IMR-90 (cell line): ENCODE measurements around the gene CASQ1. TPM values are rescaled to one million over a fixed set of nuclear protein-coding genes. Genes with fewer than 3 reads are reported as not detected.

Experiments
- ATAC-seq: fragments of 200-7000 bp; cut with Tn5 transposase; 2 replicates; pipeline ENCODE4 v1.9.1; 2020; ENCODE audit warnings: low read depth, mild to moderate bottlenecking, moderate library complexity
- BruUV-seq: library from RNA; stranded (reverse); fragments of 400-500 nt; replicated peaks from 2 replicates; lab custom pipeline; 2021; lab: Mats Ljungman, UMichigan
- CTCF ChIA-PET: fragments of 300-600 bp; formaldehyde crosslinking; extraction: SDS; loops from one replicate; lab custom pipeline; 2021; ENCODE audit warnings: antibody characterized with exemption; lab: Yijun Ruan, JAX
- POLR2A ChIA-PET: fragments of 300-600 bp; sonication (Branson Sonifier 250); formaldehyde crosslinking; loops from one replicate; lab custom pipeline; 2022; ENCODE audit warnings: antibody characterized with exemption; ENCODE audit not compliant: unreplicated experiment; lab: Charles Lee
- DNase-seq: peaks from one replicate; pipeline ENCODE4 v3.0.0; 2013
- H2AFZ ChIP-seq: replicated peaks from 2 replicates; pipeline ENCODE3; 2013; ENCODE audit warnings: low read length, mild to moderate bottlenecking; ENCODE audit not compliant: poor library complexity
- H2AK5ac ChIP-seq: 2 replicates; pipeline ENCODE4 v1.6.1; 2013; ENCODE audit warnings: low read depth, low read length, inconsistent platforms
- H2AK9ac ChIP-seq: replicated peaks from 2 replicates; pipeline ENCODE3; 2013; ENCODE audit warnings: mild to moderate bottlenecking, low read depth, low read length, moderate library complexity; ENCODE audit not compliant: poor library complexity
- H2BK120ac ChIP-seq: 2 replicates; pipeline ENCODE4 v1.6.1; 2013; ENCODE audit warnings: low read depth, low read length, inconsistent platforms
- H2BK15ac ChIP-seq: 3 replicates; pipeline ENCODE4 v1.6.1; 2013; ENCODE audit warnings: low read depth, low read length, inconsistent platforms
- H2BK20ac ChIP-seq: 2 replicates; pipeline ENCODE4 v1.6.1; 2013; ENCODE audit warnings: low read depth, mild to moderate bottlenecking, inconsistent platforms, low read length, moderate library complexity
- H2BK5ac ChIP-seq: 2 replicates; pipeline ENCODE4 v1.6.1; 2013; ENCODE audit warnings: mild to moderate bottlenecking, low read depth, low read length, inconsistent platforms; ENCODE audit not compliant: poor library complexity, severe bottlenecking
- H3K14ac ChIP-seq: replicated peaks from 2 replicates; pipeline ENCODE4 v1.6.1; 2013; ENCODE audit warnings: low read depth, low read length, inconsistent platforms
- H3K18ac ChIP-seq: 2 replicates; pipeline ENCODE4 v1.6.1; 2013; ENCODE audit warnings: low read depth, low read length, control low read depth
- H3K23ac ChIP-seq: 2 replicates; pipeline ENCODE4 v1.6.1; 2013; ENCODE audit warnings: low read depth, low read length, inconsistent platforms
- H3K27ac ChIP-seq: 2 replicates; pipeline ENCODE4 v1.5.1; 2013; ENCODE audit warnings: mild to moderate bottlenecking, control low read depth, low read length; ENCODE audit not compliant: insufficient read depth
- H3K27me3 ChIP-seq: 2 replicates; pipeline ENCODE4 v1.6.1; 2013; ENCODE audit warnings: low read length; ENCODE audit not compliant: control insufficient read depth, insufficient read depth
- H3K36me3 ChIP-seq: 2 replicates; pipeline ENCODE4 v1.6.1; 2013; ENCODE audit warnings: low read length, mixed read lengths; ENCODE audit not compliant: control insufficient read depth, insufficient read depth
- H3K4ac ChIP-seq: 2 replicates; pipeline ENCODE4 v1.6.1; 2013; ENCODE audit warnings: low read depth, low read length, inconsistent platforms
- H3K4me1 ChIP-seq: 2 replicates; pipeline ENCODE4 v1.6.1; 2013; ENCODE audit warnings: low read length, mixed read lengths; ENCODE audit not compliant: control insufficient read depth, insufficient read depth
- H3K4me2 ChIP-seq: 2 replicates; pipeline ENCODE4 v1.6.1; 2013; ENCODE audit warnings: low read depth, mild to moderate bottlenecking, control low read depth, low read length, moderate library complexity
- H3K4me3 ChIP-seq: 2 replicates; pipeline ENCODE4 v1.5.1; 2013; ENCODE audit warnings: low read depth, mild to moderate bottlenecking, control low read depth, low read length, moderate library complexity; ENCODE audit not compliant: insufficient read depth
- H3K56ac ChIP-seq: 2 replicates; pipeline ENCODE4 v1.6.1; 2013; ENCODE audit warnings: low read length, inconsistent platforms; ENCODE audit not compliant: insufficient read depth; ENCODE audit errors: extremely low read depth
- H3K79me1 ChIP-seq, 2 experiments: 2 replicates each; pipeline ENCODE4 v1.6.1; 2013; ENCODE audit warnings: low read length in 2 of 2, inconsistent platforms in 1 of 2, low read depth in 1 of 2
- H3K9ac ChIP-seq: 2 replicates; pipeline ENCODE4 v1.6.1; 2013; ENCODE audit warnings: low read depth, low read length, control low read depth
- H3K9me1 ChIP-seq: 2 replicates; pipeline ENCODE4 v1.6.1; 2013; ENCODE audit warnings: low read length, inconsistent platforms; ENCODE audit not compliant: insufficient read depth
- H3K9me3 ChIP-seq: 2 replicates; pipeline ENCODE4 v1.6.1; 2013; ENCODE audit warnings: low read length; ENCODE audit not compliant: control insufficient read depth, insufficient read depth
- H4K20me1 ChIP-seq: 2 replicates; pipeline ENCODE4 v1.6.1; 2013; ENCODE audit warnings: low read length, inconsistent platforms; ENCODE audit not compliant: insufficient read depth
- H4K5ac ChIP-seq: 2 replicates; pipeline ENCODE4 v1.6.1; 2013; ENCODE audit warnings: mild to moderate bottlenecking, low read depth, low read length, control low read depth
- H4K8ac ChIP-seq, 2 experiments: 2 replicates each; pipeline ENCODE4 v1.6.1; 2013; ENCODE audit warnings: low read depth in 2 of 2, low read length in 2 of 2, control low read depth in 1 of 2, inconsistent platforms in 1 of 2
- H4K91ac ChIP-seq: 2 replicates; pipeline ENCODE4 v1.6.1; 2013; ENCODE audit warnings: low read depth, low read length, inconsistent platforms; ENCODE audit not compliant: insufficient read depth
- CHD1 ChIP-seq: IDR thresholded peaks from 2 replicates; pipeline ENCODE4 v1.6.1; 2012; ENCODE audit warnings: low read depth, low read length, improper control_type of control experiment
- ELK1 ChIP-seq: fragments of 150-350 bp; IDR thresholded peaks from 2 replicates; pipeline ENCODE4 v1.6.1; 2016; ENCODE audit warnings: low read depth, mild to moderate bottlenecking, low read length, moderate library complexity, borderline replicate concordance
- POLR2A ChIP-seq: IDR thresholded peaks from 2 replicates; pipeline ENCODE4 v1.6.1; 2012; ENCODE audit warnings: mild to moderate bottlenecking, low read depth, low read length
- RAD21 ChIP-seq: IDR thresholded peaks from 2 replicates; pipeline ENCODE4 v1.6.1; 2012; ENCODE audit warnings: low read length, improper control_type of control experiment
- RCOR1 ChIP-seq: IDR thresholded peaks from 2 replicates; pipeline ENCODE4 v1.6.1; 2012; ENCODE audit warnings: mild to moderate bottlenecking, low read length, improper control_type of control experiment; ENCODE audit not compliant: insufficient replicate concordance
- SMC3 ChIP-seq: fragments of 150-350 bp; IDR thresholded peaks from 2 replicates; pipeline ENCODE4 v1.6.1; 2016; ENCODE audit warnings: low read depth, mild to moderate bottlenecking, antibody characterized with exemption, low read length, moderate library complexity
- dilution Hi-C: fragments of 300-500 bp; cut with HindIII; formaldehyde crosslinking; loops from one replicate; pipeline ENCODE4 v1.14.3; 2018; ENCODE audit warnings: low sequenced_read_pairs; ENCODE audit not compliant: unreplicated experiment
- in situ Hi-C: fragments of 300-500 bp; cut with MboI; formaldehyde crosslinking; loops from 3 replicates; pipeline ENCODE4 v1.14.3; 2019; ENCODE audit warnings: low sequenced_read_pairs, inconsistent platforms, mixed read lengths
- intact Hi-C: fragments of 100-400 bp; cut with micrococcal nuclease; formaldehyde crosslinking; loops from 2 replicates; pipeline ENCODE4 v1.10.0; 2022
- polyA plus RNA-seq, 3 experiments: library from polyadenylated mRNA; depleted of rRNA; stranded (reverse); fragments of >200 nt; gene quantifications; 2 replicates each; pipeline ENCODE4 v1.2.3, GENCODE V29; 2012; ENCODE audit warnings: low replicate concordance in 1 of 3
- total RNA-seq: library from RNA; depleted of rRNA; stranded (reverse); fragments of >200 nt; gene quantifications from 2 replicates; pipeline ENCODE4 v1.2.3, GENCODE V29; 2012

Gene CASQ1
- total and polyA plus RNA-seq, 2 of the 4 experiments (the other 2 are of a cell fraction), result 0.18 to 0.21 TPM

GRCh38 chr1:160214481-160215140 lies 24.2 kb downstream of the CASQ1 start (continued):
- TF ChIP-seq SMC3, result no peak

- Histone ChIP-seq H3K27me3 (no peaks in the 10 kb centered on the region), H3K4ac (no peak overlapping the region), H3K18ac (no peak overlapping the region), H2BK5ac (no peak overlapping the region), H2AK9ac (no peak overlapping the region), H4K8ac (no peak overlapping the region), H3K79me1 (peaks cover 17 to 54% of the 10 kb centered on the region in 2 experiments), H4K91ac (no peak overlapping the region), H3K4me2 (no peak overlapping the region), H3K9me1 (peaks cover 7% of the 10 kb centered on the region), H2AK5ac (no peak overlapping the region), H3K9ac (no peak overlapping the region), H3K9me3 (no peaks in the 10 kb centered on the region), H3K23ac (no peak overlapping the region), H4K20me1 (peaks cover 57% of the 10 kb centered on the region), H3K14ac (no peak overlapping the region), H2BK120ac (no peak overlapping the region), H2AFZ (no peak overlapping the region), H4K5ac (no peak overlapping the region), H3K4me1 (peaks cover 21% of the 10 kb centered on the region), H2BK20ac (no peak overlapping the region), H3K4me3 (no peak overlapping the region), H3K56ac (no peak overlapping the region), H2BK15ac (no peak overlapping the region), H3K36me3 (peaks cover 73% of the 10 kb centered on the region), H3K27ac (no peak overlapping the region)
- ATAC-seq (no peak), DNase-seq (no peak)
- POLR2A ChIA-PET, result no interaction called here
- dilution Hi-C loops (loop anchor here (10.0 kb wide), 1 partner anchor 112 kb away; no protein-coding TSS in a partner anchor), intact Hi-C loops (loop anchor here (10.0 kb wide), 1 partner anchor 292 kb away; the partner anchor contains the start of gene TAGLN2), in situ Hi-C loops (no loop called here)
- TF ChIP-seq RAD21 (no peak), CHD1 (no peak), POLR2A (no peak), RCOR1 (no peak), ELK1 (no peak)
- CTCF ChIA-PET, result interaction anchor here (0.8 kb wide), 1 partner anchor 23 kb away, joined by 4 read pairs; no protein-coding TSS in a partner anchor
- BruUV-seq, result no TSS peak
These were observed 25.9 kb downstream of the CASQ1 start for GRCh38 chr1:160216301-160216700.
